HepG2 (cell line): ENCODE data around the gene PARD3. TPM values are rescaled to one million over a fixed set of nuclear protein-coding genes. Genes with fewer than 3 reads are reported as not detected.

Source experiments
- ATAC-seq: fragments of 200-7000 bp; cut with Tn5 transposase; 3 replicates; pipeline ENCODE4 v1.9.1; 2020; ENCODE audit warnings: mild to moderate bottlenecking, moderate library complexity
- BruUV-seq: library from RNA; stranded (reverse); fragments of 400-500 nt; replicated peaks from 2 replicates; lab custom pipeline; 2021; lab: Mats Ljungman, UMichigan
- CTCF ChIA-PET: fragments of 300-600 bp; formaldehyde crosslinking; extraction: SDS; loops from one replicate; lab custom pipeline; 2021; ENCODE audit warnings: low total read pairs, inconsistent platforms, low intra/inter-chr PET ratio; lab: Yijun Ruan, JAX
- POLR2A ChIA-PET: fragments of 350-600 bp; sonication (Branson Sonifier 250); formaldehyde crosslinking; loops from one replicate; lab custom pipeline; 2020; ENCODE audit warnings: antibody characterized with exemption, inconsistent platforms; lab: Yijun Ruan, JAX
- DNase-seq: peaks from one replicate; pipeline ENCODE4 v3.0.0-alpha.2; 2015; ENCODE audit warnings: low spot score
- FAIRE-seq: peaks from 3 replicates; lab custom pipeline; 2011; peaks lifted over from hg19 to GRCh38; lab: Jason Lieb, UNC
- H2AFZ ChIP-seq: one replicate; pipeline ENCODE4 v1.6.1; 2011; ENCODE audit warnings: low read length, inconsistent platforms
- H3K27ac ChIP-seq: fragments of 300-600 bp; 3 replicates; pipeline ENCODE4 v1.8.0; 2011; ENCODE audit warnings: mixed run types, mild to moderate bottlenecking, mixed read lengths, low read length, inconsistent platforms; ENCODE audit not compliant: insufficient read depth; ENCODE audit errors: extremely low read length
- H3K27me3 ChIP-seq, 2 experiments: fragments of 200-600 bp in 1 of 2; 2 replicates in 1 of 2; 3 replicates in 1 of 2; pipeline versions ENCODE4 v1.6.0 to v1.8.0; 2011; ENCODE audit warnings: low read length in 2 of 2, mild to moderate bottlenecking in 2 of 2, moderate library complexity in 2 of 2, inconsistent platforms in 1 of 2; ENCODE audit not compliant: insufficient read depth in 2 of 2, control insufficient read depth in 1 of 2
- H3K36me3 ChIP-seq, 2 experiments: fragments of 200-600 bp in 1 of 2; replicated peaks in 1 of 2; 2 replicates in 1 of 2; 3 replicates in 1 of 2; pipeline versions ENCODE4 v1.5.1 to v1.8.0; 2011; ENCODE audit warnings: low read length in 2 of 2, inconsistent platforms in 1 of 2; ENCODE audit not compliant: insufficient read depth in 2 of 2, control insufficient read depth in 1 of 2
- H3K4me1 ChIP-seq: 2 replicates; pipeline ENCODE4 v1.5.1; 2012; ENCODE audit warnings: low read length, inconsistent platforms; ENCODE audit not compliant: insufficient read depth
- H3K4me2 ChIP-seq: 2 replicates; pipeline ENCODE4 v1.6.0; 2011; ENCODE audit warnings: low read depth, low read length, inconsistent platforms
- H3K4me3 ChIP-seq, 3 experiments: fragments of 200-600 bp in 1 of 3; sonication (generic), shearing (Covaris generic) in 1 of 3; replicated peaks in 1 of 3; 2 replicates each; pipeline ENCODE4 v1.5.1; 2011 to 2016; ENCODE audit warnings: low read length in 3 of 3, inconsistent platforms in 2 of 3, low read depth in 2 of 3, mild to moderate bottlenecking in 2 of 3, control low read depth in 1 of 3, mixed read lengths in 1 of 3; ENCODE audit not compliant: insufficient read depth in 1 of 3
- H3K79me2 ChIP-seq: one replicate; pipeline ENCODE4 v1.6.1; 2011; ENCODE audit warnings: low read length, inconsistent platforms; ENCODE audit not compliant: insufficient read depth
- H3K9ac ChIP-seq: 2 replicates; pipeline ENCODE4 v1.6.0; 2011; ENCODE audit warnings: mild to moderate bottlenecking, low read depth, low read length, inconsistent platforms; ENCODE audit not compliant: insufficient read depth
- H3K9me3 ChIP-seq: 2 replicates; pipeline ENCODE4 v1.5.1; 2012; ENCODE audit warnings: mild to moderate bottlenecking, low read length
- H4K20me1 ChIP-seq: 2 replicates; pipeline ENCODE4 v1.6.0; 2011; ENCODE audit warnings: inconsistent platforms, mild to moderate bottlenecking, low read length, moderate library complexity; ENCODE audit not compliant: insufficient read depth
- ARID3A ChIP-seq: IDR thresholded peaks from 2 replicates; pipeline ENCODE4 v1.6.1; 2012; ENCODE audit warnings: low read depth, low read length, improper control_type of control experiment
- PCBP1 ChIP-seq: fragments of 200-400 bp; formaldehyde crosslinking; IDR thresholded peaks from 2 replicates; pipeline ENCODE4 v1.6.1; 2017; ENCODE audit warnings: mild to moderate bottlenecking, low read depth, low read length, borderline replicate concordance
- SETDB1 ChIP-seq: sonication (generic); formaldehyde crosslinking; IDR thresholded peaks from 2 replicates; pipeline ENCODE4 v1.5.1; 2020; ENCODE audit warnings: missing genetic modification reagents, mild to moderate bottlenecking, borderline replicate concordance
- SKIL ChIP-seq: sonication (generic); formaldehyde crosslinking; IDR thresholded peaks from 2 replicates; pipeline ENCODE4 v1.8.0; 2022; ENCODE audit warnings: missing genetic modification reagents, mild to moderate bottlenecking, moderate library complexity, borderline replicate concordance
- SSRP1 ChIP-seq: IDR thresholded peaks from 2 replicates; pipeline ENCODE4 v1.6.1; 2016; ENCODE audit warnings: control low read depth
- TRAFD1 ChIP-seq: sonication (generic); formaldehyde crosslinking; IDR thresholded peaks from 2 replicates; pipeline ENCODE4 v1.5.1; 2020; ENCODE audit warnings: missing genetic modification reagents, mild to moderate bottlenecking, borderline replicate concordance
- WIZ ChIP-seq: sonication (generic); formaldehyde crosslinking; IDR thresholded peaks from 2 replicates; pipeline ENCODE4 v1.5.1; 2020; ENCODE audit warnings: mild to moderate bottlenecking, missing genetic modification reagents
- ZNF205 ChIP-seq: IDR thresholded peaks from 2 replicates; pipeline ENCODE4 v1.6.1; 2018; ENCODE audit warnings: missing biosample characterization, missing genetic modification reagents
- ZNF264 ChIP-seq: sonication (generic); formaldehyde crosslinking; IDR thresholded peaks from 2 replicates; pipeline ENCODE4 v1.4.0; 2020; ENCODE audit warnings: missing genetic modification reagents
- ZNF331 ChIP-seq: sonication (generic); formaldehyde crosslinking; IDR thresholded peaks from 2 replicates; pipeline ENCODE4 v1.4.0; 2020; ENCODE audit warnings: missing genetic modification reagents
- ZNF598 ChIP-seq: sonication (generic); formaldehyde crosslinking; IDR thresholded peaks from 2 replicates; pipeline ENCODE4 v1.5.1; 2020; ENCODE audit warnings: mild to moderate bottlenecking, missing genetic modification reagents, borderline replicate concordance
- ZNF670 ChIP-seq: sonication (generic); formaldehyde crosslinking; IDR thresholded peaks from 2 replicates; pipeline ENCODE4 v1.8.0; 2022; ENCODE audit warnings: mild to moderate bottlenecking, missing genetic modification reagents, borderline replicate concordance
- WGBS: methylation state at CpG from one replicate; pipeline ENCODE4 v1.1.6; 2017; ENCODE audit warnings: low lambda C conversion rate; 5-methylcytosine and 5-hydroxymethylcytosine counted together
- in situ Hi-C: cut with HindIII; loops from 2 replicates; pipeline ENCODE4 v1.10.0; 2017; ENCODE audit warnings: low pct_unique_long_range_greater_than_20kb; ENCODE audit not compliant: extremely low pct_ligation_motif_present
- intact Hi-C: fragments of 100-400 bp; cut with micrococcal nuclease; formaldehyde crosslinking; loops from one replicate; pipeline ENCODE4 v1.10.0; 2022; ENCODE audit not compliant: unreplicated experiment
- polyA plus RNA-seq, 8 experiments: library from polyadenylated mRNA; depleted of rRNA in 3 of 8; stranded (reverse) in 7 of 8; unstranded in 1 of 8; fragments of >200 nt; fragmentation: Illumina TruSeq in 4 of 8; extraction: Trizol in 4 of 8; gene quantifications; 2 replicates each; pipeline versions ENCODE4 v1.2.1 to v1.2.3, GENCODE V29; 2011 to 2016; ENCODE audit warnings: low read depth in 4 of 8, missing spikeins in 1 of 8, mixed read lengths in 1 of 8; ENCODE audit not compliant: insufficient read depth in 1 of 8
- total RNA-seq, 5 experiments: library from RNA; depleted of rRNA; stranded (reverse); fragments of >200 nt; fragmentation: Illumina TruSeq; extraction: Trizol; gene quantifications; 2 replicates each; pipeline ENCODE4 v1.2.3, GENCODE V29; 2016; ENCODE audit warnings: low read depth in 1 of 5

PARD3 gene
- total and polyA plus RNA-seq, 2 of the 13 experiments (the other 11 are each of a cell fraction or from before 2014, with no cell fraction given): 40.9 to 60.0 TPM

GRCh38 chr10:34674176-34674575, 140.9 kb downstream of the PARD3 start:
- Histone ChIP-seq H4K20me1 (peaks cover 3% of the 10 kb centered on the region; the same call in 1 of the 2 replicates), H3K4me1 (no peaks in the 10 kb centered on the region), H3K4me3 (no peak overlapping the region), H3K4me2 (no peak overlapping the region), H3K27me3 (no peaks in the 10 kb centered on the region), H2AFZ (no peak overlapping the region), H3K27ac (no peak overlapping the region), H3K9ac (no peak overlapping the region), H3K9me3 (no peaks in the 10 kb centered on the region), H3K36me3 (peaks cover 2 to 3% of the 10 kb centered on the region in 2 experiments; a peak in 2 of 5 replicates), H3K79me2 (peaks cover 22% of the 10 kb centered on the region)
- ChIA-PET POLR2A (no interaction called here), CTCF (no interaction called here)
- DNase-seq (no peak), ATAC-seq (no peak), FAIRE-seq (no peak)
- intact Hi-C loops (no loop called here), in situ Hi-C loops (no loop called here)
- 98% methylated on average over 8 of the region's 8 CpGs for WGBS
- TF ChIP-seq PCBP1 (no peak), SKIL (CRISPR knock-in tag) (no peak), ARID3A (no peak), ZNF331 (no peak), SETDB1 (CRISPR knock-in tag) (no peak), ZNF205 (no peak), ZNF598 (CRISPR knock-in tag) (no peak), WIZ (CRISPR knock-in tag) (no peak), ZNF264 (CRISPR knock-in tag) (no peak), ZNF670 (CRISPR knock-in tag) (no peak), TRAFD1 (CRISPR knock-in tag) (no peak), SSRP1 (CRISPR knock-in tag) (no peak)
- no TSS peak for BruUV-seq
